ENCODE results near the gene SEBOX.

Gene SEBOX

GRCh38 chr17:28404812-28405570 lies 40.0 kb upstream of the SEBOX start:
- TF ChIP-seq REST (IDR thresholded peaks at IDR 0.05; ENCODE audit: low read depth) (no peak), YY1 (IDR thresholded peaks at IDR 0.05; ENCODE audit: low read depth) (no peak), USF1 (IDR thresholded peaks at IDR 0.05) (no peak), ZBTB7A (IDR thresholded peaks at IDR 0.05; ENCODE audit: low read depth) (no peak), TAF1 (IDR thresholded peaks at IDR 0.05; ENCODE audit: low read depth) (no peak), TCF12 (IDR thresholded peaks at IDR 0.05; ENCODE audit: low read depth) (no peak), MAX (IDR thresholded peaks at IDR 0.05) (no peak), FOXM1 (IDR thresholded peaks at IDR 0.05; ENCODE audit: borderline replicate concordance, low read depth) (no peak), TEAD4 (IDR thresholded peaks at IDR 0.05) (no peak), CREB1 (IDR thresholded peaks at IDR 0.05; ENCODE audit: low read depth) (no peak), EP300 (IDR thresholded peaks at IDR 0.05; ENCODE audit: borderline replicate concordance) (no peak), CEBPB (IDR thresholded peaks at IDR 0.05) (no peak)

GRCh38 chr17:28404461-28404811 lies 39.4 kb upstream of the SEBOX start:
- TF ChIP-seq YY1 (IDR thresholded peaks at IDR 0.05; ENCODE audit: low read depth) (no peak), TEAD4 (IDR thresholded peaks at IDR 0.05) (no peak), ZBTB7A (IDR thresholded peaks at IDR 0.05; ENCODE audit: low read depth) (no peak), EP300 (IDR thresholded peaks at IDR 0.05; ENCODE audit: borderline replicate concordance) (no peak), NFIC (IDR thresholded peaks at IDR 0.05) (no peak), CEBPB (IDR thresholded peaks at IDR 0.05) (no peak)

GRCh38 chr17:28404007-28404406 lies 39.0 kb upstream of the SEBOX start:
- no peak for TF ChIP-seq TCF12 (IDR thresholded peaks at IDR 0.05; ENCODE audit: low read depth)
- no peak for TF ChIP-seq YY1 (IDR thresholded peaks at IDR 0.05; ENCODE audit: low read depth)
- no peak for TF ChIP-seq TAF1 (IDR thresholded peaks at IDR 0.05; ENCODE audit: low read depth)
- TF ChIP-seq TEAD4 (IDR thresholded peaks at IDR 0.05): no peak

GRCh38 chr17:28402844-28403243 lies 37.8 kb upstream of the SEBOX start:
- no peak for TF ChIP-seq CEBPB (IDR thresholded peaks at IDR 0.05)
- TF ChIP-seq RAD21 (IDR thresholded peaks at IDR 0.05; ENCODE audit: low read depth): no peak
- TF ChIP-seq TAF1 (IDR thresholded peaks at IDR 0.05; ENCODE audit: low read depth): no peak
- no peak for TF ChIP-seq REST (IDR thresholded peaks at IDR 0.05; ENCODE audit: low read depth)
- no peak for TF ChIP-seq NFIC (IDR thresholded peaks at IDR 0.05)

GRCh38 chr17:28402224-28402630 lies 37.2 kb upstream of the SEBOX start:
- TF ChIP-seq CREB1 (IDR thresholded peaks at IDR 0.05; ENCODE audit: low read depth) (no peak), REST (IDR thresholded peaks at IDR 0.05; ENCODE audit: low read depth) (no peak), TCF12 (IDR thresholded peaks at IDR 0.05; ENCODE audit: low read depth) (no peak)

- no peak for TF ChIP-seq REST (IDR thresholded peaks at IDR 0.05; ENCODE audit: low read depth)
- TF ChIP-seq FOXM1 (IDR thresholded peaks at IDR 0.05; ENCODE audit: borderline replicate concordance, low read depth): no peak
- TF ChIP-seq USF1 (IDR thresholded peaks at IDR 0.05): no peak
- no peak for TF ChIP-seq YY1 (IDR thresholded peaks at IDR 0.05; ENCODE audit: low read depth)
- no peak for TF ChIP-seq TCF12 (IDR thresholded peaks at IDR 0.05; ENCODE audit: low read depth)
- no peak for TF ChIP-seq CREB1 (IDR thresholded peaks at IDR 0.05; ENCODE audit: low read depth)
- no peak for TF ChIP-seq EP300 (IDR thresholded peaks at IDR 0.05; ENCODE audit: borderline replicate concordance)
- no peak for TF ChIP-seq ZBTB7A (IDR thresholded peaks at IDR 0.05; ENCODE audit: low read depth)
- TF ChIP-seq TEAD4 (IDR thresholded peaks at IDR 0.05): no peak
- TF ChIP-seq MAX (IDR thresholded peaks at IDR 0.05): no peak
- no peak for TF ChIP-seq TAF1 (IDR thresholded peaks at IDR 0.05; ENCODE audit: low read depth)
- TF ChIP-seq RAD21 (IDR thresholded peaks at IDR 0.05; ENCODE audit: low read depth): no peak
- no peak for TF ChIP-seq EGR1 (IDR thresholded peaks at IDR 0.05)
- no peak for TF ChIP-seq CEBPB (IDR thresholded peaks at IDR 0.05)
- TF ChIP-seq NFIC (IDR thresholded peaks at IDR 0.05): no peak
Observed at GRCh38 chr17:28399808-28400207, 34.8 kb upstream of the SEBOX start.
